Left lung (tissue), 10 donors: ENCODE results near the gene TBC1D21. TPM values are rescaled to one million over a fixed set of nuclear protein-coding genes. Genes with fewer than 3 reads are reported as not detected.

Source experiments
- ATAC-seq: fragments of 200-7000 bp; cut with Tn5 transposase; one replicate; pipeline ENCODE4 v1.9.1; 2020; ENCODE audit warnings: moderate library complexity
- DNase-seq, 4 donors: peaks; one replicate each; pipeline ENCODE4 v3.0.0-alpha.2; 2013 to 2020
- H3K27ac ChIP-seq, 2 donors: fragments of 200-600 bp; sonication (generic) in 1 of 2; one replicate each; pipeline versions ENCODE4 v1.5.0 to v1.8.0; 2020 to 2021
- H3K27me3 ChIP-seq, 2 donors: fragments of 200-600 bp; sonication (generic) in 1 of 2; one replicate each; pipeline versions ENCODE4 v1.5.0 to v1.8.0; 2020 to 2021
- H3K36me3 ChIP-seq, 2 donors: fragments of 200-600 bp; sonication (generic) in 1 of 2; one replicate each; pipeline versions ENCODE4 v1.5.0 to v1.8.0; 2020 to 2021
- H3K4me1 ChIP-seq, 2 donors: fragments of 200-600 bp; one replicate each; pipeline ENCODE4 v1.8.0; 2021
- H3K4me3 ChIP-seq, 2 donors: fragments of 200-600 bp; sonication (generic) in 1 of 2; one replicate each; pipeline versions ENCODE4 v1.5.0 to v1.8.0; 2020 to 2021; ENCODE audit warnings: mild to moderate bottlenecking in 1 of 2
- H3K9me3 ChIP-seq, 2 donors: fragments of 200-600 bp; sonication (generic) in 1 of 2; one replicate each; pipeline versions ENCODE4 v1.5.0 to v1.8.0; 2020 to 2021
- intact Hi-C, 2 donors: fragments of 100-400 bp; cut with DNase I; formaldehyde crosslinking; loops; one replicate each; pipeline versions ENCODE4 v1.11.2 to v1.14.2; 2022
- polyA plus RNA-seq, 6 donors: library from polyadenylated mRNA; unstranded; fragments of 120-200 nt; gene quantifications; one replicate each; pipeline ENCODE4 v1.2.1, GENCODE V29; 2013; ENCODE audit not compliant: insufficient read length in 6 of 6
- total RNA-seq, 2 donors: library from RNA; stranded (reverse); fragmentation: NEBNext Ultra II Directional; extraction: Animal tissue kit (Norgen Biotek cat#: 25700); gene quantifications; one replicate each; pipeline ENCODE4 v1.2.1, GENCODE V29; 2021
- TF ChIP-seq, protein P1 (sequence below), 2 donors: fragments of 200-600 bp; sonication (generic) in 1 of 2; IDR thresholded peaks; one replicate each; pipeline versions ENCODE4 v1.5.0 to v1.8.0; 2021; ENCODE audit warnings: antibody characterized with exemption in 2 of 2
- donor health status: DM: no; HTN: yes; CAD: no.
- donor health status: DM: no; HTN: no; CAD: no.

The TBC1D21 gene
- total and polyA plus RNA-seq, 8 donors = not detected

DNA sequence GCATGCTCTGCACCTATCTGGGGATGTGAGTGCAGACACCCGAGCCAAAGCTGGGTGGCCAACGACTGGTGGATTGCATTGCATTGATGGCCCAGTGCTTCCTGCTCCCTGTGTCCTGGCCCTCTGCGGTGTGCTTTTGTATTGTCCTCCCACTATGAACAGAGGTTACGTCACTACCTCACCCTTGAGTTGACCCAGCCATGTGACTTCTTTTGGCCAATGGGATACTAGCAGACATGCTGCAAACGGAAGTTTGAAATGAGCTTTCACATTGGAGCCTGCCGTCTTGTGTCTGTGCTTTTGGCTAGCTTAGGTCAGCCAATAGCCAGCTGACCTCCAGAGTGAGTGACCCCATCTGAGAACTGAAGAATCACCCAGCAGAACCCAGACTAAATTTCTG lies 15.3 kb upstream of the TBC1D21 start:
- Histone ChIP-seq H3K27me3 (peaks cover 0 to 49% of the 10 kb centered on the region in 2 donors), H3K9me3 (no peaks in the 10 kb centered on the region), H3K27ac (no peak overlapping the region), H3K4me3 (no peak overlapping the region), H3K36me3 (no peaks in the 10 kb centered on the region), H3K4me1 (no peaks in the 10 kb centered on the region)
- intact Hi-C loops = no loop called here
- ATAC-seq (no peak), DNase-seq (no peak)
- TF ChIP-seq, protein P1, sequence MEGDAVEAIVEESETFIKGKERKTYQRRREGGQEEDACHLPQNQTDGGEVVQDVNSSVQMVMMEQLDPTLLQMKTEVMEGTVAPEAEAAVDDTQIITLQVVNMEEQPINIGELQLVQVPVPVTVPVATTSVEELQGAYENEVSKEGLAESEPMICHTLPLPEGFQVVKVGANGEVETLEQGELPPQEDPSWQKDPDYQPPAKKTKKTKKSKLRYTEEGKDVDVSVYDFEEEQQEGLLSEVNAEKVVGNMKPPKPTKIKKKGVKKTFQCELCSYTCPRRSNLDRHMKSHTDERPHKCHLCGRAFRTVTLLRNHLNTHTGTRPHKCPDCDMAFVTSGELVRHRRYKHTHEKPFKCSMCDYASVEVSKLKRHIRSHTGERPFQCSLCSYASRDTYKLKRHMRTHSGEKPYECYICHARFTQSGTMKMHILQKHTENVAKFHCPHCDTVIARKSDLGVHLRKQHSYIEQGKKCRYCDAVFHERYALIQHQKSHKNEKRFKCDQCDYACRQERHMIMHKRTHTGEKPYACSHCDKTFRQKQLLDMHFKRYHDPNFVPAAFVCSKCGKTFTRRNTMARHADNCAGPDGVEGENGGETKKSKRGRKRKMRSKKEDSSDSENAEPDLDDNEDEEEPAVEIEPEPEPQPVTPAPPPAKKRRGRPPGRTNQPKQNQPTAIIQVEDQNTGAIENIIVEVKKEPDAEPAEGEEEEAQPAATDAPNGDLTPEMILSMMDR (IDR thresholded peaks at IDR 0.05) = no peak

DNA sequence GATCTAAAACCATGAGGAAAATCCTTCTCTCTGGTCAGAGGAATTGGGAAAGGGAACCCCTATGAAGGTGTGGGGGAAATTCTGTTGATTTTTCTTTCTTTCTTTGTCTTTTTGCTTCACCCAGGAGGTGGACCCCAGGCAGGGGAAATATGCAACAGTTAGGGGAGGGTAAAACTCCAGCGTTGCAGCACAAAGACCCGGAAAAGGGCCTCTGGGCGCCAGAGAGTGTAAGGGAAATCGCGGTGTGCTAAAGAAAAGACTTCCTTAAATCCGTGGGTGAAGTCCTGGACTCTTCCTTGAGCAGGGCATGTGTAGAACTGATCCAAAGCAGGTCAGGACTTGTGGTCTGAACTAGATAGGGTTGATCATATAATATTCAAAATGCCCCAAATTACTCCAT lies 11.1 kb upstream of the TBC1D21 start:
- intact Hi-C loops = no loop called here
- Histone ChIP-seq H3K27ac (no peak overlapping the region), H3K27me3 (peaks cover 6 to 67% of the 10 kb centered on the region in 2 donors), H3K4me3 (no peak overlapping the region), H3K4me1 (no peaks in the 10 kb centered on the region), H3K36me3 (no peaks in the 10 kb centered on the region), H3K9me3 (peaks cover 0 to 2% of the 10 kb centered on the region in 2 donors)
- no peak for ATAC-seq
- no peak for DNase-seq
- TF ChIP-seq, protein P1 (IDR thresholded peaks at IDR 0.05) = no peak

DNA sequence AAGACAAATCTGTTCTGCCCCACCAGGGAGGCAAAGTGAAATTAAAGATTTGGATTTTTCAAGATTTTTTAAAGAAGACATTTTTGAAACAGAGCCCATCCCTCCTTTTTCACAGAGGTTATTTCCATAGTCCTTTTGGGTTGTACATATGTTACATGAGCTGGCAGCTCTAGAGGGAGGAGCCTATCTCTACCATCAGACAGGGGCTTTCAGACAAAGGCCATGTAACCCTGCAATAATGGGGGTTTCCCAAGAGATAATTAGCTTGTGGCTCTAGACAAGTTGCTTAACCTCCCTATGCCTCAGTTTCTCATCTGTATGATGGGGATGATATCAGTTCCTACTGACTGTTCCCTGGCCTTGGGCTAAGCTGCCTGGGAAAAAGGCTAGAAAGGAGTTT lies 8.0 kb upstream of the TBC1D21 start:
- Histone ChIP-seq H3K4me3 (no peak overlapping the region), H3K36me3 (no peaks in the 10 kb centered on the region), H3K27me3 (peaks cover 6 to 79% of the 10 kb centered on the region in 2 donors), H3K9me3 (peaks cover 0 to 2% of the 10 kb centered on the region in 2 donors), H3K27ac (no peak overlapping the region), H3K4me1 (no peaks in the 10 kb centered on the region)
- TF ChIP-seq, protein P1 (IDR thresholded peaks at IDR 0.05) = no peak
- DNase-seq = no peak
- intact Hi-C loops = no loop called here
- no peak for ATAC-seq

DNA sequence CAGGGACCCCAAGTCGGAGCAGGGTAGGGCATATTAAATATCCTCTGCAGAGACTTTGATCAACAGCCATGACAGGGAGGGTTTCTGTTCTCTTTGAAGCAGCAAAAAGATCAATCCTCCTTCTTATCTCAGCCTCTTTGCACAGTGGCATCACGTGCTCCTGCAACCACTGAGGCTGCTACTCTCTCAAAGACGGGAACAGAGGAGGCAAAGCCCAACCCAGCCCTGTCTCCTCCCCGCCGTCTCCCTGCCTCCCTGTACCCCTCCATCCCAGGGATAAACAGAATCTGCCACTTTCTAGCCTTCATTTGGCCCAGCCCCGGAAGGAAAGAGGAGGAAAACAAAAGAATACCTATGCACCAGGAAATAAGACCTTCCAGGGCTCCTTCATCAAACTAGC lies 7.5 kb upstream of the TBC1D21 start:
- intact Hi-C loops = no loop called here

DNA sequence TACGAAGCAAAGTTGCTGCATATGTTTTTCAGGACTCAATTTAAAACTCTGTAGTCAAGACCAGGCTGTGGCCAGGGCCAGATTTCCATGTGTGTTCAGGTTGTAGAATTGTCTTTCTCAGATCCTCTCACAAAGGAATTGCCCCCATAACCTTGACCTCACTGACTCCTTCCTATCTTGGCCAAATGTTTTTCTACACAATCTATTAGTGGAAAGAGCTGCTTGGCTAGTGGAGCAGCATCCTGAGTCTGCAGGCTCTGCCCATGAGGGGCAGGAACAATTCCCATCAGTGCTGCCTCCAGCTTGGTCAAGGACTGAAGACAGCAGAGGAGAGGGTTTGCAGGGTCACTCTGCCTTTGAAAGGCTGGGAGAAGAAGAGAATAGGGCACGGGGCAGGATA lies 6.9 kb upstream of the TBC1D21 start:
- Histone ChIP-seq H3K9me3 (peaks cover 0 to 2% of the 10 kb centered on the region in 2 donors), H3K4me1 (no peaks in the 10 kb centered on the region), H3K27me3 (peaks cover 6 to 81% of the 10 kb centered on the region in 2 donors), H3K36me3 (no peaks in the 10 kb centered on the region), H3K4me3 (no peak overlapping the region), H3K27ac (no peak overlapping the region)
- no peak for DNase-seq
- ATAC-seq = no peak
- intact Hi-C loops = no loop called here
- TF ChIP-seq, protein P1 (IDR thresholded peaks at IDR 0.05) = no peak

More for the DNA sequence above, 7.5 kb upstream of the TBC1D21 start:
- no peak overlapping the region for H3K4me3 ChIP-seq
- no peak overlapping the region for H3K27ac ChIP-seq
- DNase-seq (no peak), ATAC-seq (no peak)
- no peaks in the 10 kb centered on the region for H3K36me3 ChIP-seq
- H3K27me3 ChIP-seq = peaks cover 6 to 79% of the 10 kb centered on the region in 2 donors
- TF ChIP-seq, protein P1 (IDR thresholded peaks at IDR 0.05) = no peak
- H3K4me1 ChIP-seq = no peaks in the 10 kb centered on the region
- H3K9me3 ChIP-seq = peaks cover 0 to 2% of the 10 kb centered on the region in 2 donors
